Natural killer cell treated with Interleukin-12 subunit alpha and Interleukin-12 subunit beta and Interleukin-15 and Interleukin-18, amount 100 ng/mL, for 72 hours (primary cell): ENCODE measurements around the gene ARMC9. TPM values are rescaled to one million over a fixed set of nuclear protein-coding genes. Genes with fewer than 3 reads are reported as not detected.
A peak's percentile ranks its signal among the peaks of the same experiment; 100 is the strongest.

Experiments
- ATAC-seq, 2 donors: fragments of 150-1000 bp; cut with Tn5 transposase in 1 of 2; sonication (Bioruptor Pico), chemical (Tn5 transposase) in 1 of 2; 2 replicates each; pipeline ENCODE4 v1.10.0; 2021
- DNase-seq: peaks from one replicate; pipeline ENCODE4 v3.0.0; 2022; ENCODE audit warnings: low spot score
- H3K27ac Mint-ChIP-seq, 2 donors: 1 replicate in 1 of 2; 2 replicates in 1 of 2; pipeline ENCODE4 v1.8.0; 2022; ENCODE audit warnings: mixed read lengths in 2 of 2, mild to moderate bottlenecking in 1 of 2, moderate library complexity in 1 of 2
- H3K27me3 Mint-ChIP-seq, 2 donors: 1 replicate in 1 of 2; 2 replicates in 1 of 2; pipeline ENCODE4 v1.8.0; 2022; ENCODE audit warnings: mixed read lengths in 2 of 2
- H3K36me3 Mint-ChIP-seq: one replicate; pipeline ENCODE4 v1.8.0; 2022; ENCODE audit warnings: mixed read lengths
- H3K4me1 Mint-ChIP-seq, 2 donors: 1 replicate in 1 of 2; 2 replicates in 1 of 2; pipeline ENCODE4 v1.8.0; 2022; ENCODE audit warnings: low read depth in 2 of 2, mixed read lengths in 2 of 2, mild to moderate bottlenecking in 1 of 2
- H3K4me3 Mint-ChIP-seq: one replicate; pipeline ENCODE4 v1.8.0; 2022; ENCODE audit warnings: mixed read lengths
- H3K9me3 Mint-ChIP-seq: 2 replicates; pipeline ENCODE4 v1.8.0; 2022; ENCODE audit warnings: mixed read lengths
- total RNA-seq, 2 donors: library from RNA; stranded (reverse); gene quantifications; one replicate each; pipeline ENCODE4 v1.2.3, GENCODE V29; 2022

Gene ARMC9
- total RNA-seq, 2 donors from 2014 or later = 2.5 to 4.8 TPM

GRCh38 chr2:231378026-231378722 is 179.7 kb downstream of the ARMC9 start:
- H3K27ac Mint-ChIP-seq = no peak overlapping the region
- DNase-seq = no peak
- no peaks in the 10 kb centered on the region for H3K36me3 Mint-ChIP-seq
- no peaks in the 10 kb centered on the region for H3K27me3 Mint-ChIP-seq
- H3K4me3 Mint-ChIP-seq = no peak overlapping the region
- no peaks in the 10 kb centered on the region for H3K9me3 Mint-ChIP-seq
- ATAC-seq = no peak
- H3K4me1 Mint-ChIP-seq = peaks cover 0 to 10% of the 10 kb centered on the region in 2 donors

- ATAC-seq = no peak
- Mint-ChIP-seq H3K36me3 (no peaks in the 10 kb centered on the region), H3K27ac (no peak overlapping the region), H3K9me3 (no peaks in the 10 kb centered on the region), H3K4me3 (no peak overlapping the region), H3K27me3 (no peaks in the 10 kb centered on the region), H3K4me1 (peaks cover 8 to 20% of the 10 kb centered on the region in 2 donors)
- DNase-seq = no peak
These were observed 181.1 kb downstream of the ARMC9 start for GRCh38 chr2:231379266-231380215.

- Mint-ChIP-seq H3K4me3 (no peak overlapping the region), H3K4me1 (peaks cover 16 to 28% of the 10 kb centered on the region in 2 donors), H3K27ac (peak overlapping the region in 1 of 2 donors; percentile 4), H3K9me3 (peaks cover 7% of the 10 kb centered on the region), H3K36me3 (no peaks in the 10 kb centered on the region), H3K27me3 (no peaks in the 10 kb centered on the region)
- ATAC-seq = no peak
- no peak for DNase-seq
These were observed 181.9 kb downstream of the ARMC9 start for GRCh38 chr2:231380307-231380706.

GRCh38 chr2:231380991-231381847 is 182.8 kb downstream of the ARMC9 start:
- ATAC-seq (no peak), DNase-seq (no peak)
- H3K4me1 Mint-ChIP-seq = peaks cover 24 to 35% of the 10 kb centered on the region in 2 donors
- H3K27ac Mint-ChIP-seq = peak overlapping the region in 1 of 2 donors; percentile 4
- H3K36me3 Mint-ChIP-seq = peaks cover 5% of the 10 kb centered on the region
- no peak overlapping the region for H3K4me3 Mint-ChIP-seq
- peaks cover 7% of the 10 kb centered on the region for H3K9me3 Mint-ChIP-seq
- H3K27me3 Mint-ChIP-seq = no peaks in the 10 kb centered on the region

- no peak for DNase-seq
- Mint-ChIP-seq H3K27ac (peak overlapping the region in 1 of 2 donors; percentile 4), H3K27me3 (no peaks in the 10 kb centered on the region), H3K9me3 (peaks cover 7% of the 10 kb centered on the region), H3K4me3 (no peak overlapping the region), H3K4me1 (peaks cover 31 to 39% of the 10 kb centered on the region in 2 donors), H3K36me3 (peaks cover 5% of the 10 kb centered on the region)
- ATAC-seq = no peak
These were observed 183.7 kb downstream of the ARMC9 start for GRCh38 chr2:231382116-231382515.

- Mint-ChIP-seq H3K4me1 (peaks cover 35 to 45% of the 10 kb centered on the region in 2 donors), H3K27ac (peak overlapping the region; percentile 26 to 84), H3K27me3 (no peaks in the 10 kb centered on the region), H3K9me3 (peaks cover 7% of the 10 kb centered on the region), H3K36me3 (peaks cover 5% of the 10 kb centered on the region), H3K4me3 (peak overlapping the region; percentile 41)
- DNase-seq (no peak), ATAC-seq (peak; percentile 68 to 76)
These were observed 185.1 kb downstream of the ARMC9 start for GRCh38 chr2:231383416-231384108.

- Mint-ChIP-seq H3K4me1 (peaks cover 39 to 50% of the 10 kb centered on the region in 2 donors), H3K4me3 (peak overlapping the region; percentile 41), H3K9me3 (peaks cover 7% of the 10 kb centered on the region), H3K27ac (peak overlapping the region; percentile 26 to 84), H3K27me3 (no peaks in the 10 kb centered on the region), H3K36me3 (peaks cover 5% of the 10 kb centered on the region)
- DNase-seq = no peak
- peak in 1 of 2 donors; percentile 5 for ATAC-seq
These were observed 185.6 kb downstream of the ARMC9 start for GRCh38 chr2:231384109-231384435.

GRCh38 chr2:231384970-231385369 is 186.5 kb downstream of the ARMC9 start:
- H3K27ac Mint-ChIP-seq = no peak overlapping the region
- no peaks in the 10 kb centered on the region for H3K27me3 Mint-ChIP-seq
- ATAC-seq (no peak), DNase-seq (no peak)
- peak overlapping the region; percentile 4 for H3K4me3 Mint-ChIP-seq
- H3K36me3 Mint-ChIP-seq = peaks cover 5% of the 10 kb centered on the region
- H3K9me3 Mint-ChIP-seq = peaks cover 7% of the 10 kb centered on the region
- peaks cover 45 to 56% of the 10 kb centered on the region in 2 donors for H3K4me1 Mint-ChIP-seq

GRCh38 chr2:231385429-231385828 is 187.0 kb downstream of the ARMC9 start:
- H3K36me3 Mint-ChIP-seq = peaks cover 5% of the 10 kb centered on the region

GRCh38 chr2:231386446-231386845 is 188.0 kb downstream of the ARMC9 start:
- peak overlapping the region; percentile 7 to 79 for H3K27ac Mint-ChIP-seq
- no peaks in the 10 kb centered on the region for H3K27me3 Mint-ChIP-seq
- DNase-seq (no peak), ATAC-seq (peak in 1 of 2 donors; percentile 48)
- peaks cover 7% of the 10 kb centered on the region for H3K9me3 Mint-ChIP-seq
- peaks cover 53 to 64% of the 10 kb centered on the region in 2 donors for H3K4me1 Mint-ChIP-seq
- H3K4me3 Mint-ChIP-seq = peak overlapping the region; percentile 47
- H3K36me3 Mint-ChIP-seq = peaks cover 5% of the 10 kb centered on the region

More at GRCh38 chr2:231385429-231385828, 187.0 kb downstream of the ARMC9 start:
- no peaks in the 10 kb centered on the region for H3K27me3 Mint-ChIP-seq
- no peak overlapping the region for H3K27ac Mint-ChIP-seq
- peaks cover 45 to 59% of the 10 kb centered on the region in 2 donors for H3K4me1 Mint-ChIP-seq
- DNase-seq (no peak), ATAC-seq (no peak)
- H3K9me3 Mint-ChIP-seq = peaks cover 7% of the 10 kb centered on the region
- H3K4me3 Mint-ChIP-seq = peak overlapping the region; percentile 4

GRCh38 chr2:231387904-231388724 is 189.7 kb downstream of the ARMC9 start:
- Mint-ChIP-seq H3K9me3 (peaks cover 7% of the 10 kb centered on the region), H3K27ac (peak overlapping the region; percentile 71 to 100)
- ATAC-seq = peak; percentile 50 to 66

GRCh38 chr2:231388725-231389346 is 190.4 kb downstream of the ARMC9 start:
- Mint-ChIP-seq H3K9me3 (peaks cover 7% of the 10 kb centered on the region), H3K27me3 (no peaks in the 10 kb centered on the region), H3K36me3 (peaks cover 5% of the 10 kb centered on the region), H3K4me3 (peak overlapping the region; percentile 38), H3K27ac (peak overlapping the region; percentile 71 to 100), H3K4me1 (peaks cover 67 to 77% of the 10 kb centered on the region in 2 donors)
- DNase-seq (no peak), ATAC-seq (no peak)

More at GRCh38 chr2:231387904-231388724, 189.7 kb downstream of the ARMC9 start:
- DNase-seq = no peak
- no peaks in the 10 kb centered on the region for H3K27me3 Mint-ChIP-seq
- peaks cover 66 to 76% of the 10 kb centered on the region in 2 donors for H3K4me1 Mint-ChIP-seq
- H3K4me3 Mint-ChIP-seq = no peak overlapping the region
- H3K36me3 Mint-ChIP-seq = peaks cover 5% of the 10 kb centered on the region
